Hippocampal formation (tissue), 2 donors: ENCODE results near the gene VTA1.

Experiments
- DNase-seq, 2 donors: peaks; one replicate each; lab custom pipeline; 2025; lab: John Stamatoyannopoulos, UW

The VTA1 gene

DNA sequence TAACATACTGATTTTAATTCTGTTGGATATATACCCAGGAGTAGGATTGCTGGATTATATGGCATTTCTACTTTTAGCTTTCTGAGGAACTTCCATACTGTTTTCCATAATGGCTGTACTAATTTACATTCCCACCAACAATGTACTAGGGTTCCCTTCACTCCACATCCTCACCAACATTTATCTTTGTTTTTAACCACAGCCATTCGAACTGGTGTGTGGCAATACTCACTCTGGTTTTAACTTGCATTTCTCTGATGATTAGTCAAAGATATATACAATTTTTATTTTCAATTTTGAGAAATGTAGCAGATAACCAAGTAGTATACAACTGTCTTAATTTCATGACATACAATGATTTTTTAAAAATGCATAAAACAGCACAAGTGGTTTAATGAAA, 124.4 kb downstream of the VTA1 start:
- DNase-seq: no peak
